GM19193 (cell line): ENCODE results near the gene SLC38A3.

Experiments
- POLR2A ChIP-seq: IDR thresholded peaks from 4 replicates; pipeline ENCODE4 v1.6.1; 2011; ENCODE audit not compliant: insufficient read depth, insufficient read length; ENCODE audit errors: extremely low read depth

SLC38A3 gene

GRCh38 chr3:50194903-50195500 is 10.1 kb upstream of the SLC38A3 start:
- TF ChIP-seq POLR2A = no peak

- TF ChIP-seq POLR2A = no peak
These were observed 9.4 kb upstream of the SLC38A3 start for GRCh38 chr3:50195501-50196252.

DNA sequence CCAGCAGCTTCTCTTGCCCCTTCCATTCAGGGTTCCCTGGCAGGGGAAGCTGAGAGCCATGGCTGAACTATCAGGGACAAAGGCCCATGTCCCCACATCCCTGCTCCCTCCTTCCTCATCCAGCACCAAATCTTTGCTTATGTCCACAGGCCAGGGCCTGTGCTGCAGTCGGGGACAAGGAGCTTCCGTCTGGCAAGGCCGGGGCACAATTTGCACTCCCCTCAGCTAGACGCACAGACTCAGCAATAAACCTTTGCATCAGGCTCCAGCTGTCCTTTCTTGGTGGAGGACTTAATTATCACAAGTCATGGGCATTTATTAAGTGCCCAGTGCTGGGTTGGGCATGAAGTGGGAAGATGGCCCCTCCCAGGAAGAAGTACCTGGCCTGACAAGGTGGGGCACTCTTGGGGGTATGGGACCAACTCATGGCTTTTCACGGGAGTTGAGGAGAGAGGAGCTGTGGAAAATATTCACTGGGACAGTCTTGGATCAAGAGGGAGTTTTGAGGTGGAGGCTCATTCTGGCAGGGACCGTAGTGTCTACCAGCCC is 8.7 kb upstream of the SLC38A3 start:
- no peak for TF ChIP-seq POLR2A

- TF ChIP-seq POLR2A = no peak
These were observed 3.3 kb upstream of the SLC38A3 start for GRCh38 chr3:50201573-50202315.

DNA sequence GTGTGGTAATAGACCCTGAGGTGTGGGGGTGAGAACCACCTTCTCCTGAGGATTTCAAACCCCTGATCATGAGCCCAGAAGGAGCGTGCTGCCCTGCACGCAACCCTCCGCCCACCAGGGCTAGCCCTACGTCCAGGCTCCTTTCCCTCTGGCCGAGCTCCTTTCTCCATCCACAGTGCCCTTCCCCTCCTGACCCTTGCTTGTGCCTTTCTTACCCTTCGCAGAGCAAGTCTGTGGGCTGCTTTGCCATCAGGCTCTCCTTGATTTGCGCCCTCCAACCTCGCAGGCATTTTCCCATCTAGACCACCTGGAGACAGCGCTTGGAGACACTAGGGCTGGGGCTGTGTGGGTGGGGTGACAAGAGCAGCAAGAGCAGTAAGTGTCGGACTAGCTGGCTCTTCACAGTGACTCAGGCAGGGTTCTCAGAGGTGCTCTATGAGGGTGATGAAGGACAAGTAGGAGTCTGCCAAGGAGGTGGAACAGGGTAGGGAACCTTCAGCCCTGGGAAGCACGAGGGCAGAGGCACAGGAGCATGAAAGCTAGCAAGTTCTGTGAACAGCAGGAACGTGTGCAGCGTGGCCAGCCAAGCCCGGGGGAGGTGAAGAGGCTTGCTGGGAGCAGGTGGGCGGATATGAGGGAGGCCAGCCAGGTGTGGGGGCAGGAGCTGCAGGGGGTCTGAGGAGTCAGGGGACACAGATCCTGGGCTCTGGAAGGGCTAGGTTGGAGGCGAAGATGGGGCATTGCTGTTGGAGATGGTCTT is 2.5 kb upstream of the SLC38A3 start:
- TF ChIP-seq POLR2A = no peak

GRCh38 chr3:50203113-50203808 is 1.8 kb upstream of the SLC38A3 start:
- no peak for TF ChIP-seq POLR2A

GRCh38 chr3:50203809-50204803 is 965 bp upstream of the SLC38A3 start:
- TF ChIP-seq POLR2A = no peak

DNA sequence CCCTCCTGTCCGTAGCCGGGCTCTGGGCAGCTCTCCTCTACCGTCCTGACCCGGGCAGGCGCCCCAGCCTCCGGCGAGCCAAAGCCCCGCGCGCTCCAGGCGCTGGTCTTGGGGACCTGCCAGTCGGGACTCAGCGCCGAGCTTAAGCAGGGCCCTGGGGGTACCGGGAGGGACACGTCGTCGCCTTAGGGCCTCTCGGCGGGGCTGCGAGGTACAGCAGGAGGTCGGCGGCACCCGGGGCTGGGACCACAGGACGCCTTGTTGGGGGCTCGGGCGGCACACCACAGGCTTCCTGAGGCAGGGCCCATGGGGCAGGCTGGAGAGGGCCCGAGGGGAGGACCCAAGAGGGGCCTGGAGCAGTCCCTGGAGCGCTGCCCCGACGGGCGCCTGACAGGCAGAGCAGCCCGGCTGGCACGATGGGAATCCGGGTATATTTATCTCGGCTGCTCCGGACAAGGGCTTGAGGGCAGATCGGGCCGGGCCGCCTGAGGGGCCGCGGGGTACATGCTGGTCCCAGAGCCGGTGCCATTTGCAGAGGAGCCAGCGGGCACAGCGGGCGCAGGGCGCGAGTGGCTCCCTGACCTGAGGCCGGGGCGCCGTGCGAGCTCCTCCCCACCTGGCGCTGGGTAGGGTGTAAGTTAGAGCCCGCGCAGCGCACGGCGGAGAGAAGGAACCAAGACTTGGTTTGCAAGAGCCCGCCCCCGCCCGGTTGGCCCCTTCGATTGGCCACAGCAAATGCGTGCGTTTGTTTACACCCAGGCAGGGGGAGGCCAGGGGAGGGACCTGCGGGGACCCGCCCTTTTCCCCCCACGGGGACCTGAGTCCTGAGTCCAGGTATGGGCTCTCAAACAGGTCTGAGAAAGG is 574 bp downstream of the SLC38A3 start:
- TF ChIP-seq POLR2A = no peak

DNA sequence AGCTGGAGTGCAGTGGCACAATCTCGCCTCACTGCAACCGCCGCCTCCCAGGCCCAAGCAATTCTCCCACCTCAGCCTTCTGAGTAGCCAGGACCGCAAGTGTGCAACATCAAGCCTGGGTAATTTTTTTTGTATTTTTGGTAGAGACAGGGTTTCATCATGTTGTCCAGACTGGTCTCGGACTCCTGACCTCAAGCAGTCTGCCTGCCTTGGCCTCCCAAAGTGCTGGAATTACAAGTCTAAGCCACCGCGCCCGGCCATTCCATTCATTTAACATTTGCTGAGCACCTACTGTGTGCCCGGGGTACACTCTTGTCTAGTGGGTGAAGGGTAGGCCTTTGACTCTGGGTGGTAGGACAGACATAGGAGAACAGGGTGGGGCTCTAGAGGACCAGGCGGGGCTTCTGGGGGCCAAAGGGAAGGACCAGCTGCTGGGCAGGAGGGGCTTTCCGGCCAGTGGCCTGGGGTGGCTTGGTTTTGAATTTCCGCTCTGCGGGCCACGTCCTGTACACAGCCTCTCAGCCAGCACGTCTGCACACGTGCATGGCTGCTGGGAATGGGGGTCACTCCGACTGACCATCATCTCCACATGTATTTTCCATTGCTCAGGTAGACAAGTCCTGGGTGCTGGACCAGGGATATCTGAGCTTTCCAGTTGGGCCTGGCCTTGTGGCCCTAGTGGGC is 2.4 kb downstream of the SLC38A3 start:
- TF ChIP-seq POLR2A = no peak

- TF ChIP-seq POLR2A = no peak
These were observed 3.7 kb downstream of the SLC38A3 start for GRCh38 chr3:50208677-50209344.

DNA sequence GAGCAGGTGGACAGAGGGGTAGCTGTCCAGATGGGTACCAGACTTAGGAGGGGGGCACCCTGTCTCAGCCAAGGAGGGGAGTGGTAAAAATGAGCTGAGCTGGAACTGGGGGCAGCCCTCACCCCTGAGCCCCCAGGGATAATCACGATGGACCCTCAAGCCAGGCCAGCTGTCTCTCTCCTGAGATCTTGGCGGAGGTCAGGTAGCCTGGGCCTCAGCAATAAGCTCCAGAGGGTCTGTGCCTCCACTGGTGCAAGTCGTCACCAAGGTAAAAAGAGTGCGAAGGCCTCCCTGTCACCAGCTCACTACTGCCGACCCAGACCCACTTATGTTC is 5.1 kb downstream of the SLC38A3 start:
- TF ChIP-seq POLR2A = no peak
